Testis (tissue), 5 donors: ENCODE data around the gene NLRP10. TPM values are rescaled to one million over a fixed set of nuclear protein-coding genes. Genes with fewer than 3 reads are reported as not detected.

Source experiments
- DNase-seq: peaks from one replicate; pipeline ENCODE4 v3.0.0-alpha.2; 2019
- H3K27ac ChIP-seq, 2 donors: fragments of 200-600 bp; sonication (generic); one replicate each; pipeline ENCODE4 v1.5.1; 2019
- H3K27me3 ChIP-seq: fragments of 200-600 bp; sonication (generic); one replicate; pipeline ENCODE4 v1.5.1; 2019
- H3K36me3 ChIP-seq: fragments of 200-600 bp; sonication (generic); one replicate; pipeline ENCODE4 v1.5.1; 2017; ENCODE audit warnings: low read depth; ENCODE audit errors: missing control alignments
- H3K4me1 ChIP-seq: fragments of 200-600 bp; sonication (generic); one replicate; pipeline ENCODE4 v1.5.1; 2019
- H3K4me3 ChIP-seq, 2 donors: fragments of 200-600 bp; sonication (generic); one replicate each; pipeline ENCODE4 v1.5.1; 2017 to 2019
- H3K9me3 ChIP-seq: fragments of 200-600 bp; sonication (generic); one replicate; pipeline ENCODE4 v1.5.1; 2017
- POLR2A ChIP-seq: fragments of 450-650 bp; IDR thresholded peaks from one replicate; pipeline ENCODE4 v1.6.1; 2017; ENCODE audit warnings: antibody characterized with exemption, mild to moderate bottlenecking, moderate library complexity
- WGBS, 2 donors: methylation state at CpG; one replicate each; pipeline ENCODE4 v1.1.5; 2018; 5-methylcytosine and 5-hydroxymethylcytosine counted together
- intact Hi-C: fragments of 100-400 bp; cut with DNase I; formaldehyde crosslinking; loops from one replicate; pipeline ENCODE4 v1.15.1; 2023; ENCODE audit warnings: low total_unique reads
- long read RNA-seq, 2 donors: transcript quantifications; one replicate each; lab custom pipeline, GENCODE V29; 2026
- polyA plus RNA-seq: library from polyadenylated mRNA; stranded (reverse); fragments of 350-450 nt; fragmentation: Illumina TruSeq; extraction: RNeasy Lipid Tissue Mini Kit (QIAGEN cat#74804); gene quantifications from one replicate; pipeline ENCODE4 v1.2.3, GENCODE V29; 2014; ENCODE audit warnings: low read depth, low replicate concordance; ENCODE audit not compliant: insufficient read depth
- total RNA-seq, 2 donors: library from RNA; depleted of rRNA; stranded (reverse); fragments of >200 nt; gene quantifications; one replicate each; pipeline ENCODE4 v1.2.3, GENCODE V29; 2016
- TF ChIP-seq, protein P1 (sequence below), 3 experiments: fragments of 450-650 bp in 2 of 3; fragments of 200-600 bp in 1 of 3; sonication (generic) in 1 of 3; IDR thresholded peaks; one replicate each; pipeline ENCODE4 v1.5.1; 2016 to 2019; ENCODE audit warnings: antibody characterized with exemption in 3 of 3, mild to moderate bottlenecking in 2 of 3, moderate library complexity in 1 of 3

The NLRP10 gene, protein sequence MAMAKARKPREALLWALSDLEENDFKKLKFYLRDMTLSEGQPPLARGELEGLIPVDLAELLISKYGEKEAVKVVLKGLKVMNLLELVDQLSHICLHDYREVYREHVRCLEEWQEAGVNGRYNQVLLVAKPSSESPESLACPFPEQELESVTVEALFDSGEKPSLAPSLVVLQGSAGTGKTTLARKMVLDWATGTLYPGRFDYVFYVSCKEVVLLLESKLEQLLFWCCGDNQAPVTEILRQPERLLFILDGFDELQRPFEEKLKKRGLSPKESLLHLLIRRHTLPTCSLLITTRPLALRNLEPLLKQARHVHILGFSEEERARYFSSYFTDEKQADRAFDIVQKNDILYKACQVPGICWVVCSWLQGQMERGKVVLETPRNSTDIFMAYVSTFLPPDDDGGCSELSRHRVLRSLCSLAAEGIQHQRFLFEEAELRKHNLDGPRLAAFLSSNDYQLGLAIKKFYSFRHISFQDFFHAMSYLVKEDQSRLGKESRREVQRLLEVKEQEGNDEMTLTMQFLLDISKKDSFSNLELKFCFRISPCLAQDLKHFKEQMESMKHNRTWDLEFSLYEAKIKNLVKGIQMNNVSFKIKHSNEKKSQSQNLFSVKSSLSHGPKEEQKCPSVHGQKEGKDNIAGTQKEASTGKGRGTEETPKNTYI
- total RNA-seq: not detected
- 0.13 TPM for polyA plus RNA-seq
- long read RNA-seq, donor 1: 0 reads
- long read RNA-seq, donor 2: 0 reads

DNA sequence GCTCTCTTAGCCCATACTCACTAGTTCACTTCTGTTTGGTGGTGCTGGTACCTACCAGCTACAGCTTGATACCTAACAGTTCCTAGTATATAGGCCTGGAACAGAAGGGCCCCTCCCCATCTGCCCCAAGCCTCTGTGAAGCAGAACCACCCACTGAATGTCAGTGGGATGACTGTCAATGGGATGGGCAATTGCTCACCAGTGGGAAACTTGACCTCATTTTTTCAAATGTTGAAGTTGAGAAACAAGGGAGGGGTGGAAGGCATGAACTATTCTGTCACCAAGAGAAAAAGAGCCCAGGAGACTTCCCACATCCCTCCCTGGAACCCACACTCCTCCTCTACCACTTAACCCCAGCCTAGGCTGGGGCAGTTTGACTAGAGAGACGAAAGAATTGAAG lies at the start of gene NLRP10:
Gene NLRP10 (minus strand): TSS at position 62 of the 400 bp plus-strand sequence. CDS start 1,952 bp downstream, outside the sequence.
- WGBS, 2 donors: 85 to 93% methylated on average over 1 of the region's 1 CpG

DNA sequence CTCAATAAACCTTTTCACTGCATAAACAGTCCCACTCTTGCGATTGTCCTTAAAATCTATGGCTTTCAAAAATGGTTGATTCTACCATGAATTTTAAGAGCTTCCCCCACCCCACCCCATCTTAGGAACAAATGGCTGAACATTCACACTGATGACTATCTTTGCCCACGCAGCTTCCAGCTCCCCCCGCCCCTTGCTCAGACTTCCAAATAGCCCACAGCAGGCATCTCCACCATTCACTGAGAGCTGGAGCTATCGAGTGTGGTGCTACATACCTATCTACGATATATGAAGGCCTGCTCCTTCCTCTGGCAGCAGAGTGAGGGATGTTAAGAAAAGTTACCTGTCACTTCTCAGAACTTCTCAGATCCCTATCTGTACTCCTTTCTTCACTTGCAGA lies 48.6 kb upstream of the NLRP10 start:
- intact Hi-C loops: loop anchor here (10.0 kb wide), 1 partner anchor 81 kb away; no protein-coding TSS in a partner anchor
- Histone ChIP-seq H3K36me3 (no peaks in the 10 kb centered on the region), H3K27me3 (no peaks in the 10 kb centered on the region), H3K9me3 (no peaks in the 10 kb centered on the region), H3K27ac (no peak overlapping the region), H3K4me3 (no peak overlapping the region), H3K4me1 (peaks cover 8% of the 10 kb centered on the region)
- TF ChIP-seq POLR2A: no peak
- TF ChIP-seq, protein P1, sequence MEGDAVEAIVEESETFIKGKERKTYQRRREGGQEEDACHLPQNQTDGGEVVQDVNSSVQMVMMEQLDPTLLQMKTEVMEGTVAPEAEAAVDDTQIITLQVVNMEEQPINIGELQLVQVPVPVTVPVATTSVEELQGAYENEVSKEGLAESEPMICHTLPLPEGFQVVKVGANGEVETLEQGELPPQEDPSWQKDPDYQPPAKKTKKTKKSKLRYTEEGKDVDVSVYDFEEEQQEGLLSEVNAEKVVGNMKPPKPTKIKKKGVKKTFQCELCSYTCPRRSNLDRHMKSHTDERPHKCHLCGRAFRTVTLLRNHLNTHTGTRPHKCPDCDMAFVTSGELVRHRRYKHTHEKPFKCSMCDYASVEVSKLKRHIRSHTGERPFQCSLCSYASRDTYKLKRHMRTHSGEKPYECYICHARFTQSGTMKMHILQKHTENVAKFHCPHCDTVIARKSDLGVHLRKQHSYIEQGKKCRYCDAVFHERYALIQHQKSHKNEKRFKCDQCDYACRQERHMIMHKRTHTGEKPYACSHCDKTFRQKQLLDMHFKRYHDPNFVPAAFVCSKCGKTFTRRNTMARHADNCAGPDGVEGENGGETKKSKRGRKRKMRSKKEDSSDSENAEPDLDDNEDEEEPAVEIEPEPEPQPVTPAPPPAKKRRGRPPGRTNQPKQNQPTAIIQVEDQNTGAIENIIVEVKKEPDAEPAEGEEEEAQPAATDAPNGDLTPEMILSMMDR (IDR thresholded peaks at IDR 0.05): no peak
- WGBS, 2 donors: 77 to 86% methylated on average over 5 of the region's 5 CpGs
- no peak for DNase-seq

More for the DNA sequence above, at the start of gene NLRP10:
- no peaks in the 10 kb centered on the region for H3K27me3 ChIP-seq
- no peaks in the 10 kb centered on the region for H3K36me3 ChIP-seq
- no peak for DNase-seq
- no peaks in the 10 kb centered on the region for H3K4me1 ChIP-seq
- intact Hi-C loops: no loop called here
- no peaks in the 10 kb centered on the region for H3K9me3 ChIP-seq
- TF ChIP-seq, protein P1 (IDR thresholded peaks at IDR 0.05): no peak
- no peak for TF ChIP-seq POLR2A
- H3K27ac ChIP-seq: no peak within 1 kb of the TSS
- no peak within 1 kb of the TSS for H3K4me3 ChIP-seq

DNA sequence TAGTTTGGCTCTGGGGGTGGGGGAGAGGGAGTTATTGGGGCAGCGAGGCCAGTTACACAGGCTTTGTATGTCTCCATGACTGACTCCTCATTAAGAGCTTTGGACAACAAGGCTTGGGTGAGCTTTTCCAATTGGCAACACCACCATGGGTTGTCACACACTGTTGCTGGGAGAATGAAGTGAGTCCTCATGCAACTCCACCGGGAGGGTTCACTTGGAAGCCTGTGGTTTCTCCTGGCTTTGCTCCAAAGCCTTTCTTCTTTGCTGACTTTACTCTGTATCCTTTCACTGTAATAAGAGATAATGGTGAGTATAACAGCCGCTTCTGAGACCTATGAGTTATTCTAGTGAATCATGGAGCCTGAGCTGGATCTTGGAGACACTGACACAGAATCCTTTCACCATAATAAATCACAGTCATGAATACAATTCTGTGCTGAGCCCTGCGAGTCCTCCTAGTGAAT lies 46.8 kb upstream of the NLRP10 start:
- TF ChIP-seq POLR2A: no peak
- TF ChIP-seq, protein P1 (IDR thresholded peaks at IDR 0.05): no peak
- Histone ChIP-seq H3K27me3 (no peaks in the 10 kb centered on the region), H3K9me3 (no peaks in the 10 kb centered on the region), H3K4me3 (no peak overlapping the region), H3K36me3 (no peaks in the 10 kb centered on the region), H3K4me1 (no peaks in the 10 kb centered on the region), H3K27ac (no peak overlapping the region)
- intact Hi-C loops: loop anchor here (10.0 kb wide), 1 partner anchor 83 kb away; no protein-coding TSS in a partner anchor
- 51 to 61% methylated on average over 4 of the region's 4 CpGs for WGBS, 2 donors
- DNase-seq: no peak

DNA sequence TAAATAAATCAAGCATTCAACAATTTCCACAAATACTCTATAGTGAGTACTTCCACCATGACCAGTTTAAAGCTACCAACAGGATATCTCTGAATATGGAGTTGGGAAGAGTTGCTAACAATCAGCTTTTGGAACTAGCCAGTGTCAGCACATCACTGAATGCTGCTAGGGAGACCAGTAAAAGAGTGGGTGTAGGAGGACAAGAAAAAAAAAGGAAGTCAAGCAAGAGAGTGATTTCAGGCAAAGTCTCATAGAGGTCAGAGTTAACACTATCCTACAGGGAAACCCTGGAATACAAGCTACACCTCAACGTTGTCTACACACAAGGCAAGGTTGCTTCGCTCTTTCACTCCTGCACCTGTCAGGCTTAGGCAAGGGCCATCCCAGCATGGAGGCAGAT lies 46.1 kb upstream of the NLRP10 start:
- H3K27ac ChIP-seq: no peak overlapping the region
- intact Hi-C loops: loop anchor here (10.0 kb wide), 1 partner anchor 83 kb away; no protein-coding TSS in a partner anchor
- no peak overlapping the region for H3K4me3 ChIP-seq
- no peak for TF ChIP-seq POLR2A
- TF ChIP-seq, protein P1 (IDR thresholded peaks at IDR 0.05): no peak
- no peaks in the 10 kb centered on the region for H3K4me1 ChIP-seq
- 86 to 93% methylated on average over 2 of the region's 2 CpGs for WGBS, 2 donors
- DNase-seq: no peak
- H3K36me3 ChIP-seq: no peaks in the 10 kb centered on the region
- H3K9me3 ChIP-seq: no peaks in the 10 kb centered on the region
- no peaks in the 10 kb centered on the region for H3K27me3 ChIP-seq
